T-helper 1 cell treated with Interleukin-12 subunit alpha and Interleukin-12 subunit beta and Interleukin-4 antibody, amounts not matched to agents 30 μg/mL and 1 μg/mL, for 36 hours (primary cell): ENCODE data around the gene GKN2.

Source experiments
- H3K27ac Mint-ChIP-seq: one replicate; pipeline ENCODE4 v1.8.0; 2021; ENCODE audit warnings: mild to moderate bottlenecking, mixed read lengths
- H3K27me3 Mint-ChIP-seq: one replicate; pipeline ENCODE4 v1.8.0; 2021; ENCODE audit warnings: low read depth, mixed read lengths
- H3K36me3 Mint-ChIP-seq: one replicate; pipeline ENCODE4 v1.8.0; 2021; ENCODE audit warnings: low read depth, mixed read lengths
- H3K4me1 Mint-ChIP-seq: one replicate; pipeline ENCODE4 v1.8.0; 2021; ENCODE audit warnings: low read depth, mixed read lengths
- H3K4me3 Mint-ChIP-seq: one replicate; pipeline ENCODE4 v1.8.0; 2021; ENCODE audit warnings: mild to moderate bottlenecking, moderate library complexity, mixed read lengths
- H3K9me3 Mint-ChIP-seq: one replicate; pipeline ENCODE4 v1.8.0; 2021; ENCODE audit warnings: mixed read lengths

The GKN2 gene

DNA sequence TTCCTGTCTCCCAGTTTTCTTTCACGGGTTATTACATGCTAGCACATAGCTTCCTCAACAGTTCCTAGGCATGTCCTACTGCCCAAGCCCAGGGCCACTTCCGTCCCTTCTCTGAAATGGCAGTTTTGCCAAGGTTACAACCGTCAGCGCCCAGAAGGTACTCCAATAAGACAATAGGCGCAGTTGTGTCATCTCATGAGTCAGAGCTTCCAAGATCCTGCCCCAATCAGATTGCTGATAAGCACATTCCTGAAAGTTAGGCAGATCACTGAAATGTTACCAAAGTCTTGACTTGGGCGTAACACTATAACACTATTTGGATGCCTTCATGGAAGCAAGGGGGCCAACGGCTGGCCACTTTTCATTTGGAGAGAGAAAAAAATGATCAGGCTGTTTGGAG lies 34.2 kb downstream of the GKN2 start:
- Mint-ChIP-seq H3K4me3 (no peak overlapping the region), H3K4me1 (peaks cover 9% of the 10 kb centered on the region), H3K27ac (no peak overlapping the region), H3K36me3 (peaks cover 5% of the 10 kb centered on the region), H3K9me3 (no peaks in the 10 kb centered on the region), H3K27me3 (peaks cover 4% of the 10 kb centered on the region)

DNA sequence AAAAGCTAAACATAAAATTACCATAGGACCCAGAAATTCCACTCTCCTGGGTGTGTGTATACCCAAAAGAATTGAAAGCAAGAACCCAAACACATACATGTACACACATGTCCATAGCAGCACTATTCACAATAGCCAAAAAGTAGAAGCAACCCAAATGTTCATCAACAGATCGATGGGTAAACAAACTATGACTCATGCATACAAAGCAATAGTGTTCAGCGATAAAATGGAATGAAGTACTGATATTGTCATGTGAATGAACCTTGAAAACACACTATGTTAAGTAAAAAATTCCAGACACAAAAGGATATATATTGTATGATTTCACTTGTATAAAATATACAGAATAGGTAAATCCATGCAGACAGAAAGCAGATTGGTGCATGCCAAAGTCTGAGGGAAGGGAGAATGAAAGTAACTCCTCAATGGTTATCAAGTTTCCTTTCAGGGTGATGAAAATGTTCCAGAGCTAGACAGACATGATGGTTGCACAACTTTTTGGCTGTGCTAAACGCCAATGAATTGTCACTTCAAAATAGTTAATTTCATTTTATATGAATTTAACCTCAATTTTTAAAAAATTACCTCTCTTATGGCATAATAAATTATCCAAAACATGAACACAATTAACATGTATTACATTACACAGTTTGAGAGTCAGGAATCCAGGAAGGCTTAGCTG lies 35.5 kb downstream of the GKN2 start:
- Mint-ChIP-seq H3K9me3 (no peaks in the 10 kb centered on the region), H3K27me3 (peaks cover 4% of the 10 kb centered on the region), H3K4me1 (peaks cover 9% of the 10 kb centered on the region), H3K27ac (no peak overlapping the region), H3K4me3 (no peak overlapping the region), H3K36me3 (peaks cover 5% of the 10 kb centered on the region)

DNA sequence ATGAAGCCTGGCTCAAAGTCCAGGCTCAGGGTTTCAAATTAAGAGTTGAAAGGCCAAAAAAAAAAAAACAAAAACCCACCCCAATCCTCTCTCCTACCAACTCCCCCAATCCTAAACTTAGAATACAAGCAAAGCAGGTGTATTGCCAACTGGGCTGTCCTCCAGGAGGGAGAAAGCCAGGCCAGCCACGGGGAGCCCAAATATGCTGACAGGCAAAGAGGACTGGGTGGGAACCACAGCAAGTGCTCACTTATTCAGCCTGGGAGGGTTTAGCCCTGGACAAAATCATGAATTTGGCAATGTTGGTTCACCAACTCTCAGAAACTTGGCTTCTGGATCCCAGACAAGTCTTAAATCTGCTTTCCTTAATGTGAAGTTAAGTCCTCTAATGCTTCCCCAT lies 36.5 kb downstream of the GKN2 start:
- peaks cover 5% of the 10 kb centered on the region for H3K36me3 Mint-ChIP-seq
- no peak overlapping the region for H3K4me3 Mint-ChIP-seq
- H3K27me3 Mint-ChIP-seq = peaks cover 4% of the 10 kb centered on the region
- H3K27ac Mint-ChIP-seq = no peak overlapping the region
- peaks cover 11% of the 10 kb centered on the region for H3K4me1 Mint-ChIP-seq
- no peaks in the 10 kb centered on the region for H3K9me3 Mint-ChIP-seq

DNA sequence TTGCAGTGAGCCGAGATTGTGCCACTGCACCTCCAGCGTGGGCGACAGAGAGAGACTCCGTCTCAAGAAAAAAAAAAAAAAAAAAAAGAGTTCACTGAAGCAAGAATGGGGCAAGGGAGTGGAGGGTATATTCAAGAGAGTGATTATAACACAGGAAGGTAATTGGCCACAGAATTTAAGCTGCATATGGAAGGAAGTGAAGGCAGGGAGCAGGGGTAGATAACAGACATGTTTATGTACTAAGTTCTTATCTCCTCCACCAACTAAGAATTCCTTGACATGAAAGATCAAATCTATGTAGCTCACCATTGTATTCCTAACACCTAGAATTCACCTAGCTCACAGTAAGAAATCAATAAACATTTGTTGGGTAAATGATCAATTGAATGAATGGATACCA lies 37.3 kb downstream of the GKN2 start:
- H3K36me3 Mint-ChIP-seq = peaks cover 5% of the 10 kb centered on the region
- H3K27ac Mint-ChIP-seq = no peak overlapping the region
- no peaks in the 10 kb centered on the region for H3K9me3 Mint-ChIP-seq
- peaks cover 1% of the 10 kb centered on the region for H3K27me3 Mint-ChIP-seq
- H3K4me1 Mint-ChIP-seq = peaks cover 14% of the 10 kb centered on the region
- H3K4me3 Mint-ChIP-seq = no peak overlapping the region

DNA sequence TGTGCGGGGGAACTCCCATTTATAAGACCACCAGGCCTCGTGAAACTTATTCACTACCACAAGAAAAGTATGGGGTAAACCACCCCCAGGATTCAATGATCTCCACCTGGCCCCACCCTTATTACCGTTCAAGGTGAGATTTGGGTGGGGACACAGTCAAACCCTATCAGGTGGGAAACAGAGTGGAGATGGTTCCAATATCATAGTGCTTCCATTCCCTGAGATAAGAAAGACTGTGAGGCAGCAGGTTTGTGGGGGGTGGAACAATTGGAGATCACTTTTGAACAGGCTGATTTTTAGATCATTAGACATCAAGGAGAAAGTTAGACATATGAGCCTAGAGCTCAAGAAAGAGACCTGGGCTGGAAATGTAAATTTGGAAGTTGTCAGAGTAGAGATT lies 39.3 kb downstream of the GKN2 start:
- H3K4me1 Mint-ChIP-seq = peaks cover 32% of the 10 kb centered on the region
- no peak overlapping the region for H3K4me3 Mint-ChIP-seq
- no peak overlapping the region for H3K27ac Mint-ChIP-seq
- no peaks in the 10 kb centered on the region for H3K9me3 Mint-ChIP-seq
- no peaks in the 10 kb centered on the region for H3K27me3 Mint-ChIP-seq
- H3K36me3 Mint-ChIP-seq = peaks cover 9% of the 10 kb centered on the region

DNA sequence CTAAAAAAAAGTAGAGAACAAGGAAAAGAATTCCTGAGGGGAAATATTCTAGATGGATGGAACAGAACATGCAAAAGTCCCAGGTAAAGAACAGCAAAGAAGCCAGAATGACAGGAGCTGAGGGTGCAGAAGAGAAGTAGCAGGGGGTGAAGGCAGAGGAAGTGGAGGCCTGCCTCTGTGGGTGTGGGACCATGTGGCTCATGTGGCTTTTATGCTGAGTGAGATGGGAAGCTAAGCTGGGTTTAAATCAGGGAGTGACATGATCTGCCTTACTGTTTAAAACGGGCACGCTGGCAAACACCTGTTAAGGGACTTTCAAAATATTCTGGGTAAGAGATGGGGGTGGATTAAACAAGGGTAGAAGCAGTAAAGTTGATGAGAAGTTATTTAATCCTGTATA lies 40.0 kb downstream of the GKN2 start:
- no peaks in the 10 kb centered on the region for H3K9me3 Mint-ChIP-seq
- no peak overlapping the region for H3K27ac Mint-ChIP-seq
- H3K36me3 Mint-ChIP-seq = peaks cover 9% of the 10 kb centered on the region
- no peak overlapping the region for H3K4me3 Mint-ChIP-seq
- peaks cover 38% of the 10 kb centered on the region for H3K4me1 Mint-ChIP-seq
- H3K27me3 Mint-ChIP-seq = no peaks in the 10 kb centered on the region

DNA sequence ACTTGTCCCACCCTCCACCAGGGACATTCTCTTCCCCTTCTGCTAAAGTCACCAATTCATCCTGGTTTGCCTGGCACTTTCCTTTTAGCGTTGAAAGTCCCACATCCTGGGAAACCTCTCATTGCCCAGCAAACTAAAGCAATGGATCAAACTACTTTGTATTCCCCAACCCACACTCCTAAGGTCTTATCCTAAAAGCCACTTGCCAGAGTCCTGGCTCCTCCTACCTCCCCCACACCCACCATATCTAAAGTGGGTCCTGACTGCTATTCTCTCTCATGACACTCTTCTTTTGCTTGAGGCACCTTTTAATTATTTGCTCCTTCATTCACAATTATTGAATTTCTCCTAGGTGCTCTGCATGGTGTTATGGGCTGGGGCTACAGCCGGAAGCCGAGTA lies 40.6 kb downstream of the GKN2 start:
- peaks cover 42% of the 10 kb centered on the region for H3K4me1 Mint-ChIP-seq
- H3K27me3 Mint-ChIP-seq = no peaks in the 10 kb centered on the region
- H3K27ac Mint-ChIP-seq = no peak overlapping the region
- H3K9me3 Mint-ChIP-seq = no peaks in the 10 kb centered on the region
- peaks cover 11% of the 10 kb centered on the region for H3K36me3 Mint-ChIP-seq
- H3K4me3 Mint-ChIP-seq = no peak overlapping the region

DNA sequence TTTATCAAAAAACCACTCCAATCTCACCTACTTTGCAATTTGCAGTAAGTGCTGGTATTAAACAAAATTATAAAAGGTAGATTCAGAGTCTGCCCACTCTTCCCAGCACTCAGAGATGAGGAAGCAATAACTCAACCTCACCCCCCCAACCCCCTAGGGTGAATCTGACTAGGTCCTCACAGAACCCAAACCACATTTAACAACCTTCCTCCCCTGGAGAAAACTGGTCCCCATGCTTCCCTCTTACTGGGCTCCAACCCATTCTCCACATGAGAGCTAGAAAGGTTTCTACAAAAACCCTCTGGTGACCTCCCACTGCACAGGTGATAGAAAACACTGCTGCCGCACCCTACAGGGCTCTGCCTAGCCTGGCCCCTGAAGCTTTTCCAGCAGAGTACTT lies 41.0 kb downstream of the GKN2 start:
- Mint-ChIP-seq H3K4me3 (no peak overlapping the region), H3K27me3 (no peaks in the 10 kb centered on the region)

DNA sequence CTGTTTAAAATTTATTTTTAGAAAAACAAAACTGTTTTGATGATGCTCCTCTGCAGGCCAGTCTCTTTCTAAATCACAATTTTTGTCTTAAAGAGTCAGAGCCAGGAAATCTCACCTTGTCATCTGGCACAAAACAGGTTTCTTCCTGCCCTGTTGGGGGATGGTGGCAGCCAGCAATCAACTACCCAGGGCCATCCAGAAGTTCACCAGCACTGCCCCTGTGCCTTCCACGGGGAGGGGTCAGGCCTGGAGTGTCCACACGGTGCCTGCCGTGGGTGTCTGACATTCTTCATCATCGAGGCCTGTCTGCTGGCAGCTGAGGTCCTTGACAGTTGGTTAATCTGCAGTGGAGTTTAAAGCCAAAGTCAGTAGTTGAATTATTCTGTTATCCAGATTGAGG lies 41.4 kb downstream of the GKN2 start:
- H3K4me3 Mint-ChIP-seq = no peak overlapping the region
- H3K36me3 Mint-ChIP-seq = peaks cover 11% of the 10 kb centered on the region
- H3K9me3 Mint-ChIP-seq = no peaks in the 10 kb centered on the region
- peak overlapping the region; percentile 45 for H3K27ac Mint-ChIP-seq
- H3K4me1 Mint-ChIP-seq = peaks cover 42% of the 10 kb centered on the region
- no peaks in the 10 kb centered on the region for H3K27me3 Mint-ChIP-seq

More for the DNA sequence above, 41.0 kb downstream of the GKN2 start:
- H3K9me3 Mint-ChIP-seq = no peaks in the 10 kb centered on the region
- peaks cover 42% of the 10 kb centered on the region for H3K4me1 Mint-ChIP-seq
- no peak overlapping the region for H3K27ac Mint-ChIP-seq
- peaks cover 11% of the 10 kb centered on the region for H3K36me3 Mint-ChIP-seq

DNA sequence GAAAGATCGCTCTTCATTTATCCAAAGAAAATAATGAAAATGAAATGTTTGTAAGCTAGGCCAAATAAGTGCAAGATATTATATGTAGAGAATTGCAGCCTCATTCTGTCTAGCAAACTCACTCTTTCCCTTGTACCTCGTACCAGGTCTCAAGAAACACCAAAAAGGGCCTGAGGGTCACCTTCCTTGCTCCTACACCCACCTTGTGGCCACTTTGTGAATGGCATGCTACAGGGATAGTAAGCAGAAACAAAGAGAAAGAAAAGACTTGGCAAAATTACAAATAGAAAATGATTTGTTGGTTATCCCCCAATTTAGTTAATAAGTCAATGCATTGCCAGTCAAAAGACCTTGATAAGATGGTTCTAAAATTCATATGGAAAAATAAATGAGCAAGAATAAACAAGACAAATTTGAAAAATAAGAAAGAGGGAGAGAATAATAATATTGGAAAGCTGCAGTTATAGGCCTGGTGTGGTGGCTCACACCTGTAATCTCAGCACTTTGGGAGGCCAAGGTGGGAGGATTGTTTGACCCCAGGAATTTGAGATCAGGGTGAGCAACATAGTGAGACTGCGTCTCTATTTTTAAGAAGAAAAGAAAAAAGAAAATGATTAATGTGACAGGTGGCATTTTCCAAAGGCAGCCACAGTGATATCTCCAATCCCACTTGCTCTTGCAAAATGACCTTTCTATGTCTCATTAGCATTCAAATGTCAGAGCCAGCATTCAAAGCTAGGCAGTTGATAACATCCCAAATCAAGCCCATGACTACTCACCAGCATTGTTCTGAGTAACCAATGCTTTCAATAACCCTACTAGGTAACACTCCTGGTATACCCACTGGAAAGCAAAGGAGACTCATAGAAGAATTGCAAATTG lies 42.7 kb downstream of the GKN2 start:
- H3K27ac Mint-ChIP-seq = peak overlapping the region; percentile 85
- H3K9me3 Mint-ChIP-seq = no peaks in the 10 kb centered on the region
- peak overlapping the region; percentile 48 for H3K4me3 Mint-ChIP-seq
- no peaks in the 10 kb centered on the region for H3K27me3 Mint-ChIP-seq
- H3K4me1 Mint-ChIP-seq = peaks cover 36% of the 10 kb centered on the region
- H3K36me3 Mint-ChIP-seq = peaks cover 6% of the 10 kb centered on the region

DNA sequence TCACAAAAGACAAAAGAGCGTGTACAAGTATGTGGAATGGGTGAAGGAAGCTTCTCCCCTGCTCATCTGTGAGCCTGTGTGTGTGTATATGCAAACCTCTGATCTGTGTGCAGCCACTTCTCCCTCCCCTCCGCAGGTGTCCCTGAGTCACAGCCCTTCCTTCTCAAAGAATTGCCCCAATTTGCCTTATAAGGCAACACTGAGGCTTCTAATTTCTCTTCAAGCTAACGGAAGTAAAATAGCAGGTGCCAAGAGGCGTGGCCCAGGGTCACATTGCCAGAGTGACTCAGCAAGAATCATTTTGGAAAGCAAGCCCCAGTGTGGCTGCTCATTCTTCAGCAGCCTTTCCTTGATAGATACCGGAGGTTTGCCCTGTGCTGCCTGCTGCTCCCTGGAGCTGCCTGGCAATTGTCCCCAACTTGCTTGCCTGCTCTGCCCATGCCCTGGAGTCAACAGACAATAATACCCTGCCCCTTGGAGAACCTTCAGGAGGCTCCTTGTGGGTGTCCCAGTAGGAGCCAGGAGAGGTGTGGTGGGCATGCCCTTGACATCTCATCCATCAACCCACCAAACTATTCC lies 44.2 kb downstream of the GKN2 start:
- Mint-ChIP-seq H3K27ac (peak overlapping the region; percentile 89), H3K27me3 (no peaks in the 10 kb centered on the region)

DNA sequence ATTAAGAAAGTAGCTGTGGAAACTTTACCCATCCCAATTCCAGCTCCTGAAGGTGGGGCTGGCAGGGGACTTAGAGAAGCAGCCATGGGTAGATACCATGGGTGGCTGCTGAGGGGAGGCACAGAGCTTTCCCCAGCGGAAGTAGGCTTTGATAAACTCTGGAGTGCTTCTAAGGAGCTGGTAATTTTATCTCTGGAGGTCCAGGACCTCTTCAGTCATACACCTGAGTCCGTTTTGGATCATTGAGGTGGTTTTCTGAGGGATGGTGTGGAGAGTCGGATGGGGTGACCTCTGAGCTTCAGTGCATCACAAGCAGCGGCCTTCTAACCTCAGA lies 44.8 kb downstream of the GKN2 start:
- Mint-ChIP-seq H3K4me1 (peaks cover 33% of the 10 kb centered on the region), H3K27ac (peak overlapping the region; percentile 89), H3K9me3 (peaks cover 15% of the 10 kb centered on the region), H3K27me3 (no peaks in the 10 kb centered on the region), H3K36me3 (peaks cover 16% of the 10 kb centered on the region), H3K4me3 (peak overlapping the region; percentile 43)

More for the DNA sequence above, 44.2 kb downstream of the GKN2 start:
- peaks cover 12% of the 10 kb centered on the region for H3K36me3 Mint-ChIP-seq
- peaks cover 33% of the 10 kb centered on the region for H3K4me1 Mint-ChIP-seq
- H3K9me3 Mint-ChIP-seq = peaks cover 11% of the 10 kb centered on the region
- H3K4me3 Mint-ChIP-seq = peak overlapping the region; percentile 47

DNA sequence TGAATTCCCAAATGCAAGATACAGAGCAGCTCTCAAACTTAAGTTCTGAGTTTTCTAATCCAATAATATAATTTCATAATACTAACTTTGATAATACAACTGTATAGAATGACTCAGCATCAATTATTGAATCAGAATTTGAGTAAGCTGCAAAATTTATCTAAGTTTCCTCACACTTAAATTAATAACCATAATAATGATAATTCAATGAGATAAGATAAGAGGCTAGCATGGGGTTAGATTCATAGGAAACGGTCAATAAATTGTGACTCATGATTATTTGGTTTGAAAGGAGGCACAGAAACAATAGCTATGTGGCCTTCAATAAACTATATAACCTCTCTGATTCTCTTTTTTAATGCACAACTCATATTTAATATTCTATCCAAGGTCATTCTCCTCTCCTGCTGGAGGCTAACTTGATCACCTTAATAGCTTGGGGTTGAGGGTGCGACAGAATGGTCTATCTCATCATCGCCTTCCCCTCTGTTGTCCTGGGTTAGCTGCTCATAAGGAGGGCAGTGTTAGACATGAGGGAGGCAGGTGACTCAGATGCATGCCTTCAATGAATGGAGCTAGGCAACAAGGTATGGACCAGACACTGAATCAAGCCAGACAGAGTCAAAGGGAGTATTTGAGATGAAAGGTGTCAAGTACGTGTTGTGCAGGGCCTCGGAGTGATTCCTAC lies 45.3 kb downstream of the GKN2 start:
- Mint-ChIP-seq H3K4me1 (peaks cover 33% of the 10 kb centered on the region), H3K4me3 (peak overlapping the region; percentile 43)

DNA sequence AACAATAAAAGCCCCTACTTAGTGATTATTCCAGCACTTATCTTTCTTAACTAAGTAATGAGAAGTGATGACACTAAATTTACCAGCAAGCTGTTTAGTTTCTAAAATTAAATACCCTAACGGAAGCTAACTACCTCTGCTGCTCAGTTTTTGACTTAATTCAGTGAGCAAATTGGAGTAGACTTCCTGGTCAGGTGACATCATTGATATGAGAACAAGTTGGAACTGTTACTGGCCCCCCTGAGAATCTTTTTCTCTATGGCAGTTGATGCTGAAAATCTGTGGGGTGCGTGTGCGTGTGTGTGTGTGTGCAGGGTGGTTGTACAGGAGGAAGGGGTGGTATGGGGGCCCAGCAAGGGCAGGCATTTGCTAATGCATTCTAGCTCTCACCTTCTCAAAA lies 46.0 kb downstream of the GKN2 start:
- peaks cover 20% of the 10 kb centered on the region for H3K36me3 Mint-ChIP-seq
- peaks cover 33% of the 10 kb centered on the region for H3K4me1 Mint-ChIP-seq
- H3K27ac Mint-ChIP-seq = no peak overlapping the region
- peaks cover 27% of the 10 kb centered on the region for H3K9me3 Mint-ChIP-seq
- no peaks in the 10 kb centered on the region for H3K27me3 Mint-ChIP-seq
- no peak overlapping the region for H3K4me3 Mint-ChIP-seq

More for the DNA sequence above, 45.3 kb downstream of the GKN2 start:
- Mint-ChIP-seq H3K27ac (peak overlapping the region; percentile 89), H3K9me3 (peaks cover 20% of the 10 kb centered on the region), H3K36me3 (peaks cover 18% of the 10 kb centered on the region), H3K27me3 (no peaks in the 10 kb centered on the region)
